ENCODE measurements around the gene PPIE.

- TF ChIP-seq POLR2AphosphoS5 (IDR thresholded peaks at IDR 0.05) (no peak), CTCF (IDR thresholded peaks at IDR 0.05) (peak; percentile 41 to 74 (median 69)), POLR2A (IDR thresholded peaks at IDR 0.05) (no peak)
Measured at GRCh38 chr1:39720094-39720999, 18.3 kb upstream of the PPIE start.
